Measurements from ENCODE around the gene MED13. TPM values are rescaled to one million over a fixed set of nuclear protein-coding genes. Genes with fewer than 3 reads are reported as not detected.

Gene MED13
- total RNA-seq, 1 experiment from 2014 or later = 77.6 TPM

DNA sequence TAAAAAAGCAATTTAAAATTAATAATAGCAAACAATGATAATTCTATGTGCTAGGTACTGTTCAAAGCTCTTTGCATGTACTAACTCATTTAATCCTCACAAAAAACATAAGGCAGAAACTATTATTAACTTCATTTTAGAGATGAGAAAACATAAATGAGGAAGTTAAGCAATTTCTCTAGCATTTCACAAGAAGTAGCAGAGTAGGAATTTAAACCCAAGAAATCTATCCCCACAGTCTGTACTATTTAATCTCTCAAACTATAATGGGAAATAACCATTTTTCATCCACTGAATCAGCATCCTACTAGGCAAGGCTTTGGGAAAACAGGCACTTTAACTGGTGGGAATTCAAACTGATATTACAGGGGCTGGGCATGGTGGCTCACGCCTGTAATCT, 95.0 kb downstream of the MED13 start:
- H3K36me3 ChIP-seq (ENCODE audit: control insufficient read depth, insufficient read depth, low read length) = peaks cover 1% of the 10 kb centered on the region
- Mint-ChIP-seq H3K27ac (ENCODE audit: unreplicated experiment) (no peak overlapping the region), H3K9me3 (ENCODE audit: unreplicated experiment) (no peaks in the 10 kb centered on the region), H3K4me3 (ENCODE audit: unreplicated experiment) (no peak overlapping the region), H3K36me3 (ENCODE audit: insufficient read depth, unreplicated experiment) (peaks cover 80% of the 10 kb centered on the region), H3K27me3 (ENCODE audit: insufficient read depth, unreplicated experiment) (no peaks in the 10 kb centered on the region), H3K4me1 (ENCODE audit: low read depth, unreplicated experiment) (no peaks in the 10 kb centered on the region)
- no peaks in the 10 kb centered on the region; the same call in 1 of the 2 replicates for H3K9me3 ChIP-seq
- H3K4me3 ChIP-seq (ENCODE audit: low read depth, low read length) = no peak overlapping the region
- POLR2A ChIA-PET = no interaction called here
- H3K4me1 ChIP-seq = no peaks in the 10 kb centered on the region
- no peak for DNase-seq
- TF ChIP-seq, protein P1, sequence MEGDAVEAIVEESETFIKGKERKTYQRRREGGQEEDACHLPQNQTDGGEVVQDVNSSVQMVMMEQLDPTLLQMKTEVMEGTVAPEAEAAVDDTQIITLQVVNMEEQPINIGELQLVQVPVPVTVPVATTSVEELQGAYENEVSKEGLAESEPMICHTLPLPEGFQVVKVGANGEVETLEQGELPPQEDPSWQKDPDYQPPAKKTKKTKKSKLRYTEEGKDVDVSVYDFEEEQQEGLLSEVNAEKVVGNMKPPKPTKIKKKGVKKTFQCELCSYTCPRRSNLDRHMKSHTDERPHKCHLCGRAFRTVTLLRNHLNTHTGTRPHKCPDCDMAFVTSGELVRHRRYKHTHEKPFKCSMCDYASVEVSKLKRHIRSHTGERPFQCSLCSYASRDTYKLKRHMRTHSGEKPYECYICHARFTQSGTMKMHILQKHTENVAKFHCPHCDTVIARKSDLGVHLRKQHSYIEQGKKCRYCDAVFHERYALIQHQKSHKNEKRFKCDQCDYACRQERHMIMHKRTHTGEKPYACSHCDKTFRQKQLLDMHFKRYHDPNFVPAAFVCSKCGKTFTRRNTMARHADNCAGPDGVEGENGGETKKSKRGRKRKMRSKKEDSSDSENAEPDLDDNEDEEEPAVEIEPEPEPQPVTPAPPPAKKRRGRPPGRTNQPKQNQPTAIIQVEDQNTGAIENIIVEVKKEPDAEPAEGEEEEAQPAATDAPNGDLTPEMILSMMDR (IDR thresholded peaks at IDR 0.05; ENCODE audit: insufficient read depth in 1 of 2, low read depth in 1 of 2, low read length in 1 of 2, severe bottlenecking in 1 of 2, unreplicated experiment in 1 of 2) = no peak
- H3K27me3 ChIP-seq (replicated peaks; ENCODE audit: control insufficient read depth, insufficient read depth, low read length) = no peaks in the 10 kb centered on the region
- CTCF ChIA-PET = no interaction called here
- BruUV-seq (replicated peaks) = no TSS peak
- intact Hi-C loops (cut with micrococcal nuclease; ENCODE audit: unreplicated experiment) = no loop called here

DNA sequence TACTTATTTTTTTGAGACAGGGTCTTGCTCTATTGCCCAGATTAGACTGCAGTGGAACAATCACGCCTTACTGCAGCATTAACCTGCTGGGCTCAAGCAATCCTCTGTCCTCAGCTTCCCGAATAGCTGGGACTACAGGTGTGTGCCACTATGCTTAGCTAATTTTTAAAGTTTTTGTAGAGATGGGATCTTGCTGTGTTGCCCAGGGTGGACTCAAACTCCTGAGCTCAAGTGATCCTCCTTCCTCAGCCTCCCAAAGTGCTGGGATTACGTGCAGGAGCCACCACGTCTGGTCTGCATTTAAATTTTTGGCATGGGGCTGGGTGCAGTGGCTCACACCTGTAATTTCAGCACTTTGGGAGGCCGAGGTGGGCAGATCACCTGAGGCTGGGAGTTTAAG, 96.3 kb downstream of the MED13 start:
- no peaks in the 10 kb centered on the region for H3K27me3 Mint-ChIP-seq (ENCODE audit: insufficient read depth, unreplicated experiment)
- no peak overlapping the region for H3K4me3 Mint-ChIP-seq (ENCODE audit: unreplicated experiment)
- H3K27me3 ChIP-seq (replicated peaks; ENCODE audit: control insufficient read depth, insufficient read depth, low read length) = no peaks in the 10 kb centered on the region
- H3K4me3 ChIP-seq (ENCODE audit: low read depth, low read length) = no peak overlapping the region
- intact Hi-C loops (cut with micrococcal nuclease; ENCODE audit: unreplicated experiment) = no loop called here
- DNase-seq = no peak
- no peaks in the 10 kb centered on the region for H3K9me3 Mint-ChIP-seq (ENCODE audit: unreplicated experiment)
- TF ChIP-seq, protein P1 (IDR thresholded peaks at IDR 0.05; ENCODE audit: insufficient read depth in 1 of 2, low read depth in 1 of 2, low read length in 1 of 2, severe bottlenecking in 1 of 2, unreplicated experiment in 1 of 2) = no peak
- H3K36me3 Mint-ChIP-seq (ENCODE audit: insufficient read depth, unreplicated experiment) = peaks cover 80% of the 10 kb centered on the region
- ChIA-PET POLR2A (no interaction called here), CTCF (no interaction called here)
- H3K27ac Mint-ChIP-seq (ENCODE audit: unreplicated experiment) = no peak overlapping the region
- no peaks in the 10 kb centered on the region for H3K4me1 Mint-ChIP-seq (ENCODE audit: low read depth, unreplicated experiment)
- H3K4me1 ChIP-seq = no peaks in the 10 kb centered on the region
- H3K36me3 ChIP-seq (ENCODE audit: control insufficient read depth, insufficient read depth, low read length) = peaks cover 3% of the 10 kb centered on the region
- BruUV-seq (replicated peaks) = no TSS peak
- H3K9me3 ChIP-seq = no peaks in the 10 kb centered on the region; the same call in 1 of the 2 replicates

DNA sequence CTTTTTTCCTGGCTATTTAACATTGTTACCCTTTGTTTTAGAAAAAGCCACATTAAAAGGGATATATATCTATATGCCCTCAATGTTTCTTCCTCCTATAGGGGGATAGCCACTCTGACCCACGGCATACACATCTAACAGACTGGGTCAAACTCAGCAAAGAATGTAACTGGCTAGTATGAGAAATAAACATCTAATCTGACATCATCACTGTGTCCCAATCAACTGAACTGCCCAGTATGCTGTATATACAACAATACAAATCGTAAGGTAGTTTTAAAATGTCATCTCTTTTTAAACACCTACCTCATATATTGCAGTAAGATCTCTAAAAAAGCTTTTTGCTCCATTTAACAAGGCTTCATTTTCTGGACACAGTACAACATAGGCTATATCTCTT, 97.3 kb downstream of the MED13 start:
- peaks cover 3% of the 10 kb centered on the region for H3K36me3 ChIP-seq (ENCODE audit: control insufficient read depth, insufficient read depth, low read length)
- peaks cover 88% of the 10 kb centered on the region for H3K36me3 Mint-ChIP-seq (ENCODE audit: insufficient read depth, unreplicated experiment)

More for the DNA sequence above, 97.3 kb downstream of the MED13 start:
- H3K9me3 ChIP-seq = no peaks in the 10 kb centered on the region; the same call in 1 of the 2 replicates
- no peaks in the 10 kb centered on the region for H3K4me1 ChIP-seq
- ChIA-PET CTCF (interaction anchor here (0.5 kb wide), 1 partner anchor 289 kb away, joined by 5 read pairs; no protein-coding TSS in a partner anchor), POLR2A (no interaction called here)
- H3K27me3 Mint-ChIP-seq (ENCODE audit: insufficient read depth, unreplicated experiment) = no peaks in the 10 kb centered on the region
- no peaks in the 10 kb centered on the region for H3K9me3 Mint-ChIP-seq (ENCODE audit: unreplicated experiment)
- H3K27me3 ChIP-seq (replicated peaks; ENCODE audit: control insufficient read depth, insufficient read depth, low read length) = no peaks in the 10 kb centered on the region
- H3K4me3 ChIP-seq (ENCODE audit: low read depth, low read length) = no peak overlapping the region
- no peaks in the 10 kb centered on the region for H3K4me1 Mint-ChIP-seq (ENCODE audit: low read depth, unreplicated experiment)
- H3K4me3 Mint-ChIP-seq (ENCODE audit: unreplicated experiment) = no peak overlapping the region
- BruUV-seq (replicated peaks) = no TSS peak
- H3K27ac Mint-ChIP-seq (ENCODE audit: unreplicated experiment) = no peak overlapping the region
- DNase-seq = no peak
- TF ChIP-seq, protein P1 (IDR thresholded peaks at IDR 0.05; ENCODE audit: insufficient read depth in 1 of 2, low read depth in 1 of 2, low read length in 1 of 2, severe bottlenecking in 1 of 2, unreplicated experiment in 1 of 2) = no peak
- intact Hi-C loops (cut with micrococcal nuclease; ENCODE audit: unreplicated experiment) = no loop called here

Data from Caco-2 (cell line).